H54 (cell line): Measurements from ENCODE around the gene USH1C.

ENCODE experiments used
- DNase-seq: peaks from one replicate; pipeline ENCODE4 v3.0.0; 2011; ENCODE audit warnings: low spot score, mixed read lengths; ENCODE audit not compliant: insufficient read length
- FAIRE-seq: peaks from 3 replicates; lab custom pipeline; 2011; peaks lifted over from hg19 to GRCh38; lab: Jason Lieb, UNC
- POLR2A ChIP-seq: IDR thresholded peaks from 2 replicates; pipeline ENCODE4 v1.6.1; 2011; ENCODE audit warnings: low read depth, mild to moderate bottlenecking, low read length

The USH1C gene

GRCh38 chr11:17532784-17533183, 11.4 kb downstream of the USH1C start:
- TF ChIP-seq POLR2A, result no peak
- DNase-seq (no peak), FAIRE-seq (no peak)

- no peak for TF ChIP-seq POLR2A
- FAIRE-seq, result no peak
- DNase-seq, result peak; percentile 30
These were observed 12.5 kb downstream of the USH1C start for GRCh38 chr11:17531636-17532113.

- no peak for TF ChIP-seq POLR2A
- no peak for FAIRE-seq
- DNase-seq, result no peak
These were observed 13.1 kb downstream of the USH1C start for GRCh38 chr11:17531071-17531600.

- DNase-seq (no peak), FAIRE-seq (no peak)
- no peak for TF ChIP-seq POLR2A
These were observed 14.4 kb downstream of the USH1C start for GRCh38 chr11:17529844-17530185.

GRCh38 chr11:17528906-17529843, 15.0 kb downstream of the USH1C start:
- FAIRE-seq (no peak), DNase-seq (no peak)
- no peak for TF ChIP-seq POLR2A

GRCh38 chr11:17528181-17528691, 16.0 kb downstream of the USH1C start:
- DNase-seq (peak; percentile 82), FAIRE-seq (no peak)
- no peak for TF ChIP-seq POLR2A

GRCh38 chr11:17527628-17527995, 16.6 kb downstream of the USH1C start:
- DNase-seq, result no peak
- FAIRE-seq, result no peak
- no peak for TF ChIP-seq POLR2A

GRCh38 chr11:17526931-17527627, 17.1 kb downstream of the USH1C start:
- no peak for FAIRE-seq
- TF ChIP-seq POLR2A, result no peak
- no peak for DNase-seq

- no peak for FAIRE-seq
- no peak for TF ChIP-seq POLR2A
- no peak for DNase-seq
These were observed 17.9 kb downstream of the USH1C start for GRCh38 chr11:17526326-17526725.

- no peak for TF ChIP-seq POLR2A
- no peak for DNase-seq
- no peak for FAIRE-seq
These were observed 18.6 kb downstream of the USH1C start for GRCh38 chr11:17525570-17525969.

GRCh38 chr11:17524221-17524620, 20.0 kb downstream of the USH1C start:
- DNase-seq (no peak), FAIRE-seq (no peak)
- TF ChIP-seq POLR2A, result no peak

GRCh38 chr11:17522655-17523054, 21.6 kb downstream of the USH1C start:
- no peak for DNase-seq
- TF ChIP-seq POLR2A, result no peak
- FAIRE-seq, result no peak

GRCh38 chr11:17521106-17521900, 22.9 kb downstream of the USH1C start:
- no peak for TF ChIP-seq POLR2A
- FAIRE-seq, result no peak
- DNase-seq, result no peak
